HT-29 (cell line): ENCODE data around the gene ZDBF2. TPM values are rescaled to one million over a fixed set of nuclear protein-coding genes. Genes with fewer than 3 reads are reported as not detected.
"Not testable (repeated sequence)": the region's sequence is repeated elsewhere in the genome, so short reads cannot be mapped to it uniquely, and the experiment has no call there.

ENCODE experiments used
- DNase-seq: peaks from one replicate; pipeline ENCODE4 v3.0.0-alpha.2; 2015; ENCODE audit warnings: low spot score
- small RNA-seq: library from RNA; depleted of rRNA; stranded (forward); fragments of <200 nt; gene quantifications from one replicate; pipeline ENCODE3, GENCODE V24; 2014
- total RNA-seq: library from RNA; depleted of rRNA; stranded (reverse); fragments of >200 nt; shearing (Covaris generic); gene quantifications from 2 replicates; pipeline ENCODE4 v1.2.3, GENCODE V29; 2014; rRNA removed

Gene ZDBF2
- total RNA-seq, 1 experiment from 2014 or later: not detected

- DNase-seq: peak; percentile 16
Observed at GRCh38 chr2:206323486-206323885, 49.0 kb downstream of the ZDBF2 start.

DNA sequence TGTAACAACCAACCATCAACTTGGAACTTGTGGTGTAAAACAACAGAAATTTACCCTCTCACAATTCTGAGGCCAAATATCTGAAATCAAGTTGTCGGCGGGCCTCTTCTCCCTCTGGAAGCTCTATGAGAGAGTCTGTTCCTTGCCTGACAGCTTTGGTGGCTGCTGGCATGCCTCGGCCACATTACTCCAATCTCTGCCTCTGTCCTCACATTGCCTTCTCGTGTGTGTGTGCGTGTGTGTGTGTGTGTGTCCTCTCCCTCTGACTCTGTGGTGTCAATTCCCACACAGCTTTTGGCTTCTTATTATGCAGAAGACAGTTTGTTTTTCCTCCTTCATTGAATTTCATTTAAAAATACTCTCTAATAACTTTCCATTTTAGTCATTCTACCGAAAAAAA is 50.4 kb downstream of the ZDBF2 start:
- no peak for DNase-seq

DNA sequence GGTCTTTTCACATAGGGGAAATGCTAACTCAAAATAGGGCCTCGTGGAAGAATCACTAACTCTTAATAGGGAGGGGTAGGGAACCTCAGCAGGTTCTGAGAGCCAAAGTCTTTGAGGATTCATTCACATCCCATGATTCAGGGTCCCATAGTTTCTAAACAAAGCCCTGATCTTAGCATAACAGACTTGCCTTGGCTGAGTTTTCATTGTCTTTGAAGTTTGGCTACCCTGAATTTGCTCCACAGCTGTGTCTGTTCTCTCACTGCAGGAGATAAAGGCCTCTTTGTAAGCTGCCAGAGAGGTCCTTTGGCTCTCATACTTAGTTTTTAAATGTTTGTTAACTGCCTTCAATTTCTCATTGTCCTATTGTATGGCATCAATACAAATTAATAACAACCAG is 54.5 kb downstream of the ZDBF2 start:
- no peak for DNase-seq

- no peak for DNase-seq
Observed at GRCh38 chr2:206336861-206337260, 62.4 kb downstream of the ZDBF2 start.

DNA sequence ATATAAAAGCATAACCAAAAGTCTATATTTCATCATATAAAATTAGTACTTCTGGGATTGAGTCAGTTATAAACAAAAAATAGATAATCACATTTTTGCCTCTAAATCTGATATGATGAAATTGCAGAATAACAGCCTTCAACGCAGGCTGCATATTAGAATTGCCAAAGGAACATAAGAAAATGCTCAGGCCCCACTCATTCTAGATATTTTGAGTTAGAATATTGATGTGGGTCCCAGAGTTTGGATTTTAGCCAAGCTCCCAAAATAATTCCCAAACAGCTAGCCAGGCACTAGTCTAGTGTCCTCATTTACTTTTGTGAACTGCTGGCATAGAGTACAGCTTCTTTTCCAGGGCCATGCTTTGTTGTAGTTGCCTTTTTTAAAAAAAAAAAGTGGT is 63.5 kb downstream of the ZDBF2 start:
- DNase-seq: no peak

DNA sequence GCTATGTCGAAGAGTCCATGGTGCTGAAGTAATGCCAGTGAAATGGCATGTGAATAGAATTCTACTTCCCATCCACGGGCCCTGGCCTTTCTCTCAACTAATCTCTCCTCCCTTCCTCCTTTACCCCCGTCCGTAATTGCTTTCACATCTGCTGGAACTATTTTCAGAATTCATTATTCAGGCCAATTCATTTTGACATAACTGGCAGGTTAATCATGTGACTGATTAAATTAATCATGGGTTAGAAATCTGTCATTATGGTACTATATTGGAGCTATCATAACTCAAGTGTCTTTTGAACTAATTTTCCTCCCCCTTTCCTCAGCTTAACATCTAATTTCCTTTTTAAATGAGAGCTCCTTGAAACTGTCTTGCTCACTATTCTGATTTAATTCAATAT is 66.9 kb downstream of the ZDBF2 start:
- no peak for DNase-seq

- no peak for DNase-seq
Observed at GRCh38 chr2:206343144-206343543, 68.7 kb downstream of the ZDBF2 start.

DNA sequence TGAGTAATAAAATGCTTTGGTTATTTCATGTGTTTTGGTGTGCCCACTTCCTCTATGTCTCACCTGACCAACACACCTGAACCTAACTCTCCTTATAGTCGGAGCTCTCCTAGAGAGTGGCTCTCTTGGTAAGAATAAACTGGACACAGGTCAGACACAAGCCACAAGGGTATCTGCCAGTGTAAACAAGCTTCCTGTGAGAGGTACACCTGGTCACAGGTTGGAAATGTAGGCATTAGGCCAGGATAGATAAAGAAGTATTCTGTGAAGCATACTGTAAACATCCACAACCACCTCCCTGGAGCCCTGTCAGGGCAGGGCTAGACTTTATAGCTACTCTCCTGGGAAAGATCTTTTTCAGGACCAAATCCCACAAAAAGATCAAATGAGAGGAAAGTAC is 69.4 kb downstream of the ZDBF2 start:
- no peak for DNase-seq

GRCh38 chr2:206345606-206346005 is 71.1 kb downstream of the ZDBF2 start:
- no peak for DNase-seq

GRCh38 chr2:206349375-206349774 is 74.9 kb downstream of the ZDBF2 start:
- DNase-seq: no peak

GRCh38 chr2:206352571-206352970 is 78.1 kb downstream of the ZDBF2 start:
- DNase-seq: no peak

DNA sequence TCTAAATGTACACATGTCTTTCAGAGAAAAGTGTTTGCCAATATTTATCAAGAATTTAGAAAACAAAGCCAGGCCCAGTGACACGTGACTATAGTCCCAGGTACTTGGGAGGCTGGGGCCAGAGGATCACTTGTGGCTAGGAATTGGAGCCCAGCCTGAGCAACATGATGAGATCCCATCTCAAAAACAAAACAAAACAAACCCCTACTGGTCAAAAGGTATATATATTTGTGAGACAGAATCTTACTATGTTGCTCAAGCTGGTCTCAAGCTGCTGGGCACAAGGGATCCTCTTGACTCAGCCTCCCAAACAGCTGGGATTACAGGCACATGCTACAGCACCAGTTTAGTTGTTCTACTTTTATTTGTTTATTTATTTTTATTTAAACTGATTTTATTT is 79.2 kb downstream of the ZDBF2 start:
- no peak for DNase-seq

- no peak for DNase-seq
Observed at GRCh38 chr2:206354129-206354528, 79.7 kb downstream of the ZDBF2 start.

GRCh38 chr2:206356840-206357239 is 82.4 kb downstream of the ZDBF2 start:
- not testable (repeated sequence) for DNase-seq

GRCh38 chr2:206360840-206361239 is 86.4 kb downstream of the ZDBF2 start:
- DNase-seq: not testable (repeated sequence)

DNA sequence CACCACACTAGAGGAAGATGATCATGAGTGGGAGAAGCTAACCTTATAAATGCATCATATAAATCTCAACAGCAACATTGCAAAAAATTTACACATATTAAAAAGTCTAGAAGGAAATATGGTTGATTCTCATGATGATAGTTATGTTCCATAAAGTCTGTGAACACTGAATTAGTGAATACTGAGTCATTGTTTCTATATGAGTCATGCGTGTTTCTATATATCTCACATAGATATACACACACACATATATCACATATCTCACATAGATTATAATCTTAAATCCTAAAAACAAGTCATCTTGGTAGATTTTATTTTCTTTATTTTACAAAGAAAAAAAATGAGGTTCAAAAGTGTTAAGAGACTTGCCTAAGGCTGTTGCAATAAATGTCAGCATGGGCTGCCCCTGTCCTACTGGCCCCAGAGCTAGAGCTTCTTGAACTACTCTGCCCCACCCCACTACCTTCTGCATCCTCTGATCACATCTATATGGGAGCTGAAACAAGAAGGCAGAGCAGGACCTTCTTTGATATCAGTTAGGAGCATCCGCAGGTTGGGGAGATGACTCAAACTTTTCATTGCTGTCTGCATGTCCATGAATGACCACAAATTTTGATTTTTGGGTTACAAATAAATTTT is 87.1 kb downstream of the ZDBF2 start:
- no peak for DNase-seq

Small RNAs within 50 kb of the gene (small RNA-seq; reads per million reads assigned to genes)
- not detected for gene HMGN1P6
- not detected for gene RN7SKP260

Other genes with a start within 250 kb of the ZDBF2 start
- gene INO80D, start 188.5 kb upstream of the ZDBF2 start, total RNA-seq: 3.9 and 5.1 TPM in 2 replicates
- gene NDUFS1, start 115.2 kb upstream of the ZDBF2 start, total RNA-seq: 69.8 and 77.2 TPM in 2 replicates
- 567 and 666 TPM in 2 replicates for gene EEF1B2, start 114.8 kb upstream of the ZDBF2 start, total RNA-seq
- gene ADAM23, start 168.9 kb downstream of the ZDBF2 start, total RNA-seq: not detected in 2 replicates